ENCODE results near the gene FEZ2.

Gene FEZ2

DNA sequence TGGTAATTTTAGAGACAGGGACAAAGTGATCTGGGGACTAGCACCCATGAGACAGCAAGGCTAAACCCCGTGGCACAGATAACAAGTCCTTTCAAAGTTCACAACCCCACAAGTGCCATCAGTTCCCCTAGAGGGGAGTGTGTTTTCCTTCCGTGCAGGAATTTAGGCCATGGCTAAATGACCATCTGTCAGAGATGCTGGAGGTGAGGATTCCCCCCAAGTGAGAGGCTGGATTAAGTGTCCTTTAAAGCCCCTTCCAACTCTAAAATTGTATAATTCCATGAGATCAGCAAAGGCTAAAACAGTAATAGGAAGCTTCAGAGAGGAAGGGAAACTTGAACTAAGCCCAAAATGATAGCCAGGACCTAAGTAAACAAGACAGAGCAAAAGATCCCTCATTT is 8.7 kb downstream of the FEZ2 start:
- no peak overlapping the region for H3K4me3 ChIP-seq (ENCODE audit: low read depth, low read length)
- TF ChIP-seq, protein P1, sequence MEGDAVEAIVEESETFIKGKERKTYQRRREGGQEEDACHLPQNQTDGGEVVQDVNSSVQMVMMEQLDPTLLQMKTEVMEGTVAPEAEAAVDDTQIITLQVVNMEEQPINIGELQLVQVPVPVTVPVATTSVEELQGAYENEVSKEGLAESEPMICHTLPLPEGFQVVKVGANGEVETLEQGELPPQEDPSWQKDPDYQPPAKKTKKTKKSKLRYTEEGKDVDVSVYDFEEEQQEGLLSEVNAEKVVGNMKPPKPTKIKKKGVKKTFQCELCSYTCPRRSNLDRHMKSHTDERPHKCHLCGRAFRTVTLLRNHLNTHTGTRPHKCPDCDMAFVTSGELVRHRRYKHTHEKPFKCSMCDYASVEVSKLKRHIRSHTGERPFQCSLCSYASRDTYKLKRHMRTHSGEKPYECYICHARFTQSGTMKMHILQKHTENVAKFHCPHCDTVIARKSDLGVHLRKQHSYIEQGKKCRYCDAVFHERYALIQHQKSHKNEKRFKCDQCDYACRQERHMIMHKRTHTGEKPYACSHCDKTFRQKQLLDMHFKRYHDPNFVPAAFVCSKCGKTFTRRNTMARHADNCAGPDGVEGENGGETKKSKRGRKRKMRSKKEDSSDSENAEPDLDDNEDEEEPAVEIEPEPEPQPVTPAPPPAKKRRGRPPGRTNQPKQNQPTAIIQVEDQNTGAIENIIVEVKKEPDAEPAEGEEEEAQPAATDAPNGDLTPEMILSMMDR (IDR thresholded peaks at IDR 0.05; ENCODE audit: low read depth, low read length, missing control alignments), result no peak
- no peak for DNase-seq (ENCODE audit: low read depth)

DNA sequence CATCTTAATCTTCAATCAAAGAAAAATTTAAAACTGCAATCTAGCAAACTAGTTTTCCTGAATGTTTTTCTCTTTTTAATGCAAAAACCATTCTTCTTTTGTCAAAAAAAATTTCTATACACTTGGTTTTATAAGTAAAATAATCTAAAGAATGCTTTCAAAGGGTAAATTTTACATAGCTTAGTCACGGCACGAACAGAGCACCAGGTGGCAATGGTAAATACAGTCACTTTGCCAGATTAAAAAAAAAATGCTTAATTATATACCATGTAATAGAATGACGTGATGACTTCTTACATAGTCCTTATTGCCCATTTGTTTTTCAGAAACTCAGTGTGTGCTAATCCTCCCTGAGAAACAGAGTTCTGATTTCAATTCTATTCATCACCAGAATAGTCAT is 10.4 kb downstream of the FEZ2 start:
- no peak overlapping the region for H3K4me3 ChIP-seq (ENCODE audit: low read depth, low read length)
- DNase-seq (ENCODE audit: low read depth), result no peak
- TF ChIP-seq, protein P1 (IDR thresholded peaks at IDR 0.05; ENCODE audit: low read depth, low read length, missing control alignments), result no peak

DNA sequence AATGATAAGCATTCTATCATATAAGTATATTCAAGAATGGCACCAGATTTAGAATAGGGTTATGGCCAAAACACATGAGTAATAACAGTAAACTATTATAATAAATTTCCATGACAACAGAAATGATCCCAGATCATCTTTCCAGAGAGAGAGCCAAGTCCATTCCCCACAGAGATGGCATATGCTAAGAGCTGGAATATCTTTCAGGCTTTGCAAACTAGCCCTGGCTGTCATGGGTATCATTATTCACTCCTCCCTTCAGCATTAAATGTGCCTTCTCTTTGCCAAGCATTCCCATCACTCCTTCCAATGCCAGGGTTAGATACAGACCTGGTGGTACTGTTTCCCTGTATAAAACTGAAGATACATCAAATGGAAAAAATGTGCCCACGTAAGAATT is 10.9 kb downstream of the FEZ2 start:
- TF ChIP-seq, protein P1 (IDR thresholded peaks at IDR 0.05; ENCODE audit: low read depth, low read length, missing control alignments), result no peak
- no peak overlapping the region for H3K4me3 ChIP-seq (ENCODE audit: low read depth, low read length)
- no peak for DNase-seq (ENCODE audit: low read depth)

DNA sequence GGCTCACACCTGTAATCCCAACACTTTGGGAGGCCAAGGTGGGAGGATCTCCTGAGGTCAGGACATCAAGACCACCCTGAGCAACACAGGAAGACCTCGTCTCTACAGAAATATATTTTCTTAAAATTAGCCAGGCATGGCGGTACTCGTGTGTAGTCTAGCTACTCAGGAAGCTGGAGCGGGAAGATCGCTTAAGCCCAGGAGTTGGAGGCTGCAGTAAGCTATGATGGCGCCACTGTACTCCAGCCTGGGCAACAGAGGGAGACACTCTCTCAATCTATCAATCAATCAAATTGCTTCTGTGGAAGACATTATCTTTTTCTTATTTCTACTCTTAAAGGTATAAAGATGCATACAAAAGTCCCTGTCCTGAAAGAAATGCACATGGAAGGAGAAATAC is 11.3 kb downstream of the FEZ2 start:
- TF ChIP-seq, protein P1 (IDR thresholded peaks at IDR 0.05; ENCODE audit: low read depth, low read length, missing control alignments), result no peak
- DNase-seq (ENCODE audit: low read depth), result no peak
- H3K4me3 ChIP-seq (ENCODE audit: low read depth, low read length), result no peak overlapping the region

DNA sequence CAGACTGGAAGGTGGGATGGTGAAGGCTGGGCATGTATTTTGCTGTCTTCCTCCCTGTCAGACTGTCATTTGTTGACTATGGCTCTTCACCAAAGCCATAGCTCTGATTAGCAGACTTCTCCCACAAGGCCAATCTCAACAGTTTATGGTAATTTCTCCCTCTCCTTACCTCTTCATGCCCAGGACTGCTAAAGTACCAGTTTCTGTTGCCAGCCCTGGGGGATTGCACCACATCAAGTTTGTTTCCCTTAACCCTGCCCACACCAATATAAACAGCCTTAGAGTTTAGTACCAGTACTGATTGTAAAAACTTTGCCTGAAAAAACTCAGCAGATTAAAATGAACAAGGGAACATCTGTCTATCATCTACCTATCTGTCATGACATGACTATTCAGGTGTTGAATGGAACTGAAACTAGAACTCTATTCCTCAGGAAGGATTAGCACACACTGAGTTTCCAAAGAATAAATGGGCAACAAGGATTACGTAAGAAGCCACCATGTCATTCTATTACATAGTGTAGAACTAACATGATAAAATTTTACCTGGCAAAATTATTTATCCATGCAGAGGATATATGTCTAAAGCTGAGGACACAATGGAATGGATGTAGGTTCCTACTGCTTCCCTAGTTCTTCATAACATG is 13.7 kb downstream of the FEZ2 start:
- TF ChIP-seq, protein P1 (IDR thresholded peaks at IDR 0.05; ENCODE audit: low read depth, low read length, missing control alignments), result no peak
- DNase-seq (ENCODE audit: low read depth), result no peak
- H3K4me3 ChIP-seq (ENCODE audit: low read depth, low read length), result no peak overlapping the region

DNA sequence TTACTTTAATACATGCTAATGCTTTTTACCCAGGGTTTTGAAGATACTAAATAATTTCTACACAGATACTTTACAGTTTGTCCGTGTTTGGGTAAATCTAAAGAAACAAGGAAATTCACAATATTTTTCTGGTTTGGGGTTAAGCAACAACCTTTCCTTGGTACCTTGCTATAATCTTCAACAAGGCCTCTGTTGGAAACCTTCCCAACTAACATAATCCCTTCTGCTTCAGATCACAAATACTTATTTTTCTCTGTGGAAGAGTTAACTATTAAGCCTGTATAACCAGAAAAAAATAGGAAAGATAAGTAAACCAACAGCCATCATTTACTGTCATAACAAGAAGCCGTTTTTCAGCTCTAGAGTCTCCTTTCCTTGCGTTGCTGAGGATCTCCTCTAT is 15.0 kb downstream of the FEZ2 start:
- no peak for DNase-seq (ENCODE audit: low read depth)
- H3K4me3 ChIP-seq (ENCODE audit: low read depth, low read length), result no peak overlapping the region
- TF ChIP-seq, protein P1 (IDR thresholded peaks at IDR 0.05; ENCODE audit: low read depth, low read length, missing control alignments), result no peak

DNA sequence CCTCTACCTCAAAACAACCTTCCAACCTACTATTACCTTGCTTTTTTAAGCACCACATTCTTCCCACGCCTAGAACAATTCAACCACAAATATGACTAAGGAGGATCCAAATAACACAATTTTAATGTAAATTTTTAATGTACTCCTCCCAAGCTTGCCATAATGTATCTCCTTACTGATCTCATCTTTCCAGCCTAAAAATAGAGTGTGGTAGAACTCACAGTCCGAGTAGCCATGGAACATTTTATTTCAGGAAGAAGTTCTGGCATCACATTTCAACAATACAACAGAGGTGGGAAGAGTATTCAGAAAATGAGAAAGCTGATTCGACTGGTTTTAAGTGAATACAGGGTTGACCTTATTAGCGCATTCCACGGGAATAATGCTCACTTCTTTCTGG is 15.4 kb downstream of the FEZ2 start:
- TF ChIP-seq, protein P1 (IDR thresholded peaks at IDR 0.05; ENCODE audit: low read depth, low read length, missing control alignments), result no peak
- H3K4me3 ChIP-seq (ENCODE audit: low read depth, low read length), result no peak overlapping the region
- DNase-seq (ENCODE audit: low read depth), result no peak

All from GM12864 (cell line).